GM18507 (cell line): Measurements from ENCODE around the gene DUSP7.
A peak's percentile ranks its signal among the peaks of the same experiment; 100 is the strongest.

Experiments
- DNase-seq: peaks from one replicate; pipeline ENCODE4 v3.0.0; 2011; ENCODE audit warnings: low read depth; ENCODE audit not compliant: insufficient read length; ENCODE audit errors: extremely low spot score
- FAIRE-seq: peaks from 2 replicates; lab custom pipeline; 2011; peaks lifted over from hg19 to GRCh38; lab: Jason Lieb, UNC

The DUSP7 gene

GRCh38 chr3:52070724-52071621, 14.6 kb upstream of the DUSP7 start:
- FAIRE-seq = no peak
- DNase-seq = no peak

- DNase-seq (no peak), FAIRE-seq (no peak)
Observed at GRCh38 chr3:52069855-52070254, 13.5 kb upstream of the DUSP7 start.

GRCh38 chr3:52069135-52069534, 12.8 kb upstream of the DUSP7 start:
- FAIRE-seq (no peak), DNase-seq (no peak)

GRCh38 chr3:52068730-52069129, 12.4 kb upstream of the DUSP7 start:
- FAIRE-seq = no peak
- DNase-seq = no peak

GRCh38 chr3:52068055-52068571, 11.7 kb upstream of the DUSP7 start:
- no peak for DNase-seq
- no peak for FAIRE-seq

- DNase-seq (no peak), FAIRE-seq (no peak)
Observed at GRCh38 chr3:52067526-52067925, 11.2 kb upstream of the DUSP7 start.

- FAIRE-seq (no peak), DNase-seq (no peak)
Observed at GRCh38 chr3:52067046-52067445, 10.7 kb upstream of the DUSP7 start.

GRCh38 chr3:52065264-52065756, 8.9 kb upstream of the DUSP7 start:
- DNase-seq = no peak

GRCh38 chr3:52064561-52064960, 8.2 kb upstream of the DUSP7 start:
- DNase-seq = no peak
- no peak for FAIRE-seq

More at GRCh38 chr3:52065264-52065756, 8.9 kb upstream of the DUSP7 start:
- FAIRE-seq = no peak

- no peak for FAIRE-seq
- no peak for DNase-seq
Observed at GRCh38 chr3:52063026-52063723, 6.8 kb upstream of the DUSP7 start.

GRCh38 chr3:52062505-52062904, 6.1 kb upstream of the DUSP7 start:
- FAIRE-seq = peak; percentile 71
- DNase-seq = no peak

GRCh38 chr3:52061121-52061910, 4.9 kb upstream of the DUSP7 start:
- no peak for DNase-seq
- FAIRE-seq = no peak

GRCh38 chr3:52059781-52060180, 3.4 kb upstream of the DUSP7 start:
- DNase-seq (no peak), FAIRE-seq (no peak)

- no peak for FAIRE-seq
- DNase-seq = no peak
Observed at GRCh38 chr3:52057812-52058495, 1.6 kb upstream of the DUSP7 start.

- DNase-seq (peak; percentile 94), FAIRE-seq (peak; percentile 99)
Observed at GRCh38 chr3:52056968-52057811, 819 bp upstream of the DUSP7 start.

- no peak for DNase-seq
- FAIRE-seq = no peak
Observed at GRCh38 chr3:52055537-52056351, 627 bp downstream of the DUSP7 start.

GRCh38 chr3:52054661-52055511, 1.5 kb downstream of the DUSP7 start:
- DNase-seq = no peak
- no peak for FAIRE-seq
